Mesenchymal stem cell (in vitro differentiated cells and primary cell): ENCODE data around the gene RYR2.

Source experiments
- DNase-seq: peaks from one replicate; pipeline ENCODE4 v3.0.0-alpha.2; 2013
- H2AFZ ChIP-seq: one replicate; pipeline ENCODE4 v1.6.1; 2013; ENCODE audit warnings: low read depth, mild to moderate bottlenecking, control low read depth, inconsistent platforms, low read length, moderate library complexity
- H2AK5ac ChIP-seq: 2 replicates; pipeline ENCODE4 v1.6.1; 2013; ENCODE audit warnings: low read length, moderate library complexity, mild to moderate bottlenecking, inconsistent platforms; ENCODE audit not compliant: severe bottlenecking
- H2BK120ac ChIP-seq: one replicate; pipeline ENCODE4 v1.6.1; 2013; ENCODE audit warnings: low read depth, mild to moderate bottlenecking, inconsistent platforms, low read length, moderate library complexity
- H2BK12ac ChIP-seq, 2 experiments: one replicate each; pipeline ENCODE4 v1.6.1; 2013; ENCODE audit warnings: inconsistent platforms in 2 of 2, low read length in 2 of 2, mild to moderate bottlenecking in 2 of 2, moderate library complexity in 2 of 2, control low read depth in 1 of 2
- H2BK15ac ChIP-seq: one replicate; pipeline ENCODE4 v1.6.1; 2013; ENCODE audit warnings: mild to moderate bottlenecking, low read depth, inconsistent platforms; ENCODE audit not compliant: poor library complexity, severe bottlenecking
- H2BK5ac ChIP-seq: 2 replicates; pipeline ENCODE4 v1.6.1; 2013; ENCODE audit warnings: low read depth, mild to moderate bottlenecking, low read length, control low read depth, inconsistent platforms; ENCODE audit not compliant: poor library complexity, severe bottlenecking
- H3K14ac ChIP-seq, 2 experiments: one replicate each; pipeline ENCODE4 v1.6.1; 2013; ENCODE audit warnings: inconsistent platforms in 2 of 2, low read length in 2 of 2, control low read depth in 1 of 2, mild to moderate bottlenecking in 1 of 2, moderate library complexity in 1 of 2
- H3K18ac ChIP-seq, 2 experiments: one replicate each; pipeline ENCODE4 v1.6.1; 2013; ENCODE audit warnings: inconsistent platforms in 2 of 2, low read length in 2 of 2, control low read depth in 1 of 2, low read depth in 1 of 2, mild to moderate bottlenecking in 1 of 2
- H3K23ac ChIP-seq, 2 experiments: one replicate each; pipeline ENCODE4 v1.6.1; 2013; ENCODE audit warnings: inconsistent platforms in 2 of 2, low read length in 2 of 2, mild to moderate bottlenecking in 2 of 2, moderate library complexity in 2 of 2, control low read depth in 1 of 2
- H3K27ac ChIP-seq: 2 replicates; pipeline ENCODE4 v1.5.1; 2013; ENCODE audit warnings: mild to moderate bottlenecking, moderate library complexity, low read length, control low read depth, inconsistent platforms; ENCODE audit not compliant: poor library complexity, severe bottlenecking
- H3K27me3 ChIP-seq, 2 experiments: 2 replicates each; pipeline versions ENCODE4 v1.6.1 to v1.7.0; 2013; ENCODE audit warnings: low read length in 2 of 2, mild to moderate bottlenecking in 2 of 2, moderate library complexity in 2 of 2, control low read depth in 1 of 2, inconsistent platforms in 1 of 2; ENCODE audit not compliant: control insufficient read depth in 1 of 2, insufficient read depth in 1 of 2
- H3K36me3 ChIP-seq, 2 experiments: 2 replicates each; pipeline versions ENCODE4 v1.6.1 to v1.7.0; 2013; ENCODE audit warnings: low read length in 2 of 2, control low read depth in 1 of 2, inconsistent platforms in 1 of 2, low read depth in 1 of 2, mild to moderate bottlenecking in 1 of 2; ENCODE audit not compliant: insufficient read depth in 2 of 2, control insufficient read depth in 1 of 2
- H3K4ac ChIP-seq, 2 experiments: one replicate each; pipeline ENCODE4 v1.6.1; 2013; ENCODE audit warnings: inconsistent platforms in 2 of 2, low read length in 2 of 2, mild to moderate bottlenecking in 2 of 2, moderate library complexity in 2 of 2, control low read depth in 1 of 2, low read depth in 1 of 2
- H3K4me1 ChIP-seq: 2 replicates; pipeline ENCODE4 v1.6.1; 2013; ENCODE audit warnings: low read depth, low read length, control low read depth; ENCODE audit not compliant: control insufficient read depth, insufficient read depth
- H3K4me2 ChIP-seq: 2 replicates; pipeline ENCODE4 v1.6.1; 2013; ENCODE audit warnings: low read length, mild to moderate bottlenecking, inconsistent platforms; ENCODE audit not compliant: poor library complexity, severe bottlenecking
- H3K4me3 ChIP-seq, 2 experiments: 2 replicates each; pipeline versions ENCODE4 v1.5.1 to v1.7.0; 2013; ENCODE audit warnings: low read length in 2 of 2, mild to moderate bottlenecking in 2 of 2, control low read depth in 1 of 2, low read depth in 1 of 2; ENCODE audit not compliant: insufficient read depth in 1 of 2
- H3K79me1 ChIP-seq: replicated peaks from 2 replicates; pipeline ENCODE4 v1.6.1; 2013; ENCODE audit warnings: mild to moderate bottlenecking, control low read depth, low read length, inconsistent platforms; ENCODE audit not compliant: poor library complexity, severe bottlenecking
- H3K9ac ChIP-seq: 2 replicates; pipeline ENCODE4 v1.7.0; 2013; ENCODE audit warnings: mild to moderate bottlenecking, low read length, moderate library complexity
- H3K9me3 ChIP-seq: 2 replicates; pipeline ENCODE4 v1.7.0; 2013; ENCODE audit warnings: mild to moderate bottlenecking, low read length; ENCODE audit not compliant: control insufficient read depth
- H4K8ac ChIP-seq: one replicate; pipeline ENCODE4 v1.6.1; 2013; ENCODE audit warnings: inconsistent platforms, mild to moderate bottlenecking, low read length, moderate library complexity
- H4K91ac ChIP-seq: one replicate; pipeline ENCODE4 v1.6.1; 2013; ENCODE audit warnings: mild to moderate bottlenecking, low read length, inconsistent platforms
- WGBS: methylation state at CpG from one replicate; pipeline ENCODE4 v1.1.7; 2013; ENCODE audit warnings: mixed read lengths; 5-methylcytosine and 5-hydroxymethylcytosine counted together

The RYR2 gene

GRCh38 chr1:237774246-237774645 is 732.3 kb downstream of the RYR2 start:
- Histone ChIP-seq H2AFZ (no peak overlapping the region), H3K4ac (no peak overlapping the region)
- WGBS = 59% methylated on average over 4 of the region's 4 CpGs

GRCh38 chr1:237779356-237779755 is 737.4 kb downstream of the RYR2 start:
- no peak overlapping the region for H3K4me3 ChIP-seq

More at GRCh38 chr1:237774246-237774645, 732.3 kb downstream of the RYR2 start:
- H2AK5ac ChIP-seq = no peak overlapping the region
- H2BK5ac ChIP-seq = no peak overlapping the region
- no peak overlapping the region for H4K91ac ChIP-seq
- no peaks in the 10 kb centered on the region for H3K4me1 ChIP-seq
- no peak overlapping the region for H2BK15ac ChIP-seq
- H3K79me1 ChIP-seq = no peaks in the 10 kb centered on the region
- H4K8ac ChIP-seq = no peak overlapping the region
- no peak overlapping the region for H3K9ac ChIP-seq
- no peak overlapping the region for H3K14ac ChIP-seq
- H3K4me3 ChIP-seq = no peak overlapping the region
- H3K36me3 ChIP-seq = no peaks in the 10 kb centered on the region
- no peak overlapping the region for H3K18ac ChIP-seq
- no peak overlapping the region for H3K23ac ChIP-seq
- H3K27me3 ChIP-seq = no peaks in the 10 kb centered on the region
- no peak overlapping the region for H2BK120ac ChIP-seq
- no peaks in the 10 kb centered on the region for H3K9me3 ChIP-seq
- no peak overlapping the region for H3K4me2 ChIP-seq
- no peak overlapping the region for H2BK12ac ChIP-seq
- DNase-seq = peak; percentile 34
- H3K27ac ChIP-seq = no peak overlapping the region

GRCh38 chr1:237786066-237786719 is 744.2 kb downstream of the RYR2 start:
- Histone ChIP-seq H3K27ac (no peak overlapping the region), H3K9ac (no peak overlapping the region), H2BK5ac (no peak overlapping the region), H2BK12ac (no peak overlapping the region), H3K4me3 (no peak overlapping the region), H4K91ac (no peak overlapping the region), H3K14ac (no peak overlapping the region), H3K18ac (no peak overlapping the region), H3K36me3 (no peaks in the 10 kb centered on the region), H3K9me3 (no peaks in the 10 kb centered on the region), H3K27me3 (no peaks in the 10 kb centered on the region), H3K4me2 (no peak overlapping the region), H3K4me1 (no peaks in the 10 kb centered on the region), H4K8ac (no peak overlapping the region), H2BK120ac (no peak overlapping the region), H3K23ac (no peak overlapping the region), H3K79me1 (no peaks in the 10 kb centered on the region), H2AFZ (no peak overlapping the region), H2BK15ac (no peak overlapping the region), H3K4ac (no peak overlapping the region), H2AK5ac (no peak overlapping the region)
- WGBS = 80% methylated on average over 7 of the region's 11 CpGs
- no peak for DNase-seq

More at GRCh38 chr1:237779356-237779755, 737.4 kb downstream of the RYR2 start:
- H3K36me3 ChIP-seq = no peaks in the 10 kb centered on the region
- DNase-seq = no peak
- no peak overlapping the region for H2AK5ac ChIP-seq
- H3K18ac ChIP-seq = no peak overlapping the region
- H3K9ac ChIP-seq = no peak overlapping the region
- H3K23ac ChIP-seq = no peak overlapping the region
- no peak overlapping the region for H3K27ac ChIP-seq
- H3K27me3 ChIP-seq = no peaks in the 10 kb centered on the region
- no peak overlapping the region for H4K8ac ChIP-seq
- H2BK120ac ChIP-seq = no peak overlapping the region
- no peak overlapping the region for H2BK15ac ChIP-seq
- no peak overlapping the region for H2BK5ac ChIP-seq
- H3K4ac ChIP-seq = no peak overlapping the region
- no peak overlapping the region for H2AFZ ChIP-seq
- no peak overlapping the region for H2BK12ac ChIP-seq
- no peak overlapping the region for H3K14ac ChIP-seq
- H3K9me3 ChIP-seq = no peaks in the 10 kb centered on the region
- H3K4me2 ChIP-seq = no peak overlapping the region
- H3K4me1 ChIP-seq = no peaks in the 10 kb centered on the region
- H4K91ac ChIP-seq = no peak overlapping the region
- 83% methylated on average over 3 of the region's 3 CpGs for WGBS
- no peaks in the 10 kb centered on the region for H3K79me1 ChIP-seq

GRCh38 chr1:237788069-237788468 is 746.1 kb downstream of the RYR2 start:
- Histone ChIP-seq H3K14ac (no peak overlapping the region), H2BK120ac (no peak overlapping the region), H2BK15ac (no peak overlapping the region), H3K4me2 (no peak overlapping the region), H3K36me3 (no peaks in the 10 kb centered on the region), H3K27me3 (no peaks in the 10 kb centered on the region), H4K8ac (no peak overlapping the region), H3K9ac (no peak overlapping the region), H2AFZ (no peak overlapping the region), H2BK12ac (no peak overlapping the region), H3K18ac (no peak overlapping the region), H4K91ac (no peak overlapping the region), H3K4me3 (no peak overlapping the region), H2AK5ac (no peak overlapping the region), H3K4me1 (no peaks in the 10 kb centered on the region), H3K27ac (no peak overlapping the region), H3K23ac (no peak overlapping the region), H3K4ac (no peak overlapping the region), H3K79me1 (no peaks in the 10 kb centered on the region), H2BK5ac (no peak overlapping the region), H3K9me3 (no peaks in the 10 kb centered on the region)
- no peak for DNase-seq
- 83% methylated on average over 2 of the region's 3 CpGs for WGBS
